ENCODE results near the gene ZNF93.
"Not testable (repeated sequence)": the region's sequence is repeated elsewhere in the genome, so short reads cannot be mapped to it uniquely, and the experiment has no call there.

The ZNF93 gene

GRCh38 chr19:19900729-19901444 is at the start of gene ZNF93:
Gene ZNF93, plus strand, starts transcription at chr19:19900946. Its CDS starts 143 bp downstream, at chr19:19901089.
- peak within 1 kb of the TSS; percentile 96 for H3K4me3 Mint-ChIP-seq
- peaks cover 66% of the 10 kb centered on the region for H3K36me3 Mint-ChIP-seq (ENCODE audit: low read depth)
- DNase-seq, result peak; percentile 88

GRCh38 chr19:19851740-19852139 is 49.0 kb upstream of the ZNF93 start:
- peaks cover 15% of the 10 kb centered on the region for H3K9me3 Mint-ChIP-seq
- not testable (repeated sequence) for DNase-seq, H3K4me3 Mint-ChIP-seq, H3K27ac Mint-ChIP-seq, H3K27me3 Mint-ChIP-seq
- H3K36me3 Mint-ChIP-seq (ENCODE audit: low read depth), result peaks cover 15% of the 10 kb centered on the region
- H3K4me1 Mint-ChIP-seq (ENCODE audit: low read depth), result peaks cover 10% of the 10 kb centered on the region

More at GRCh38 chr19:19900729-19901444, at the start of gene ZNF93:
- H3K27ac Mint-ChIP-seq, result peak within 1 kb of the TSS; percentile 93
- peaks cover 43% of the 10 kb centered on the region for H3K4me1 Mint-ChIP-seq (ENCODE audit: low read depth)
- H3K9me3 Mint-ChIP-seq, result peaks cover 37% of the 10 kb centered on the region
- no peaks in the 10 kb centered on the region for H3K27me3 Mint-ChIP-seq

GRCh38 chr19:19858751-19859150 is 42.0 kb upstream of the ZNF93 start:
- Mint-ChIP-seq H3K36me3 (ENCODE audit: low read depth) (peaks cover 41% of the 10 kb centered on the region), H3K9me3 (peaks cover 15% of the 10 kb centered on the region), H3K27me3 (peaks cover 7% of the 10 kb centered on the region), H3K4me1 (ENCODE audit: low read depth) (peaks cover 18% of the 10 kb centered on the region), H3K27ac (no peak overlapping the region), H3K4me3 (no peak overlapping the region)
- DNase-seq, result no peak

GRCh38 chr19:19860756-19861390 is 39.9 kb upstream of the ZNF93 start:
- H3K4me1 Mint-ChIP-seq (ENCODE audit: low read depth), result peaks cover 14% of the 10 kb centered on the region
- DNase-seq, result peak; percentile 55
- H3K4me3 Mint-ChIP-seq, result peak overlapping the region; percentile 81
- H3K9me3 Mint-ChIP-seq, result peaks cover 2% of the 10 kb centered on the region
- H3K27ac Mint-ChIP-seq, result peak overlapping the region; percentile 18
- H3K27me3 Mint-ChIP-seq, result peaks cover 7% of the 10 kb centered on the region
- H3K36me3 Mint-ChIP-seq (ENCODE audit: low read depth), result peaks cover 37% of the 10 kb centered on the region

GRCh38 chr19:19865750-19866610 is 34.8 kb upstream of the ZNF93 start, which contains the start of gene ZNF253:
Gene ZNF253, plus strand, starts transcription at chr19:19865882. Its CDS starts 115 bp downstream, at chr19:19865997.
- H3K4me1 Mint-ChIP-seq (ENCODE audit: low read depth), result peaks cover 29% of the 10 kb centered on the region
- peak within 1 kb of the TSS; percentile 100 for H3K4me3 Mint-ChIP-seq
- no peaks in the 10 kb centered on the region for H3K9me3 Mint-ChIP-seq
- peak within 1 kb of the TSS; percentile 99 for H3K27ac Mint-ChIP-seq
- peak; percentile 94 for DNase-seq
- H3K36me3 Mint-ChIP-seq (ENCODE audit: low read depth), result peaks cover 34% of the 10 kb centered on the region
- H3K27me3 Mint-ChIP-seq, result peaks cover under 1% of the 10 kb centered on the region

- H3K4me1 Mint-ChIP-seq (ENCODE audit: low read depth), result peaks cover 34% of the 10 kb centered on the region
- DNase-seq, result peak; percentile 64
- peaks cover 41% of the 10 kb centered on the region for H3K36me3 Mint-ChIP-seq (ENCODE audit: low read depth)
- peak overlapping the region; percentile 99 for H3K27ac Mint-ChIP-seq
- no peaks in the 10 kb centered on the region for H3K9me3 Mint-ChIP-seq
- no peaks in the 10 kb centered on the region for H3K27me3 Mint-ChIP-seq
- peak overlapping the region; percentile 100 for H3K4me3 Mint-ChIP-seq
These were observed 34.0 kb upstream of the ZNF93 start for GRCh38 chr19:19866611-19867248.

- H3K27ac Mint-ChIP-seq, H3K27me3 Mint-ChIP-seq, DNase-seq, H3K9me3 Mint-ChIP-seq, H3K4me3 Mint-ChIP-seq: not testable (repeated sequence)
- peaks cover 69% of the 10 kb centered on the region for H3K36me3 Mint-ChIP-seq (ENCODE audit: low read depth)
- peaks cover 51% of the 10 kb centered on the region for H3K4me1 Mint-ChIP-seq (ENCODE audit: low read depth)
These were observed 30.7 kb upstream of the ZNF93 start for GRCh38 chr19:19870086-19870485.

- no peaks in the 10 kb centered on the region for H3K27me3 Mint-ChIP-seq
- peaks cover 4% of the 10 kb centered on the region for H3K9me3 Mint-ChIP-seq
- H3K36me3 Mint-ChIP-seq (ENCODE audit: low read depth), result peaks cover 74% of the 10 kb centered on the region
- H3K4me3 Mint-ChIP-seq, result peak overlapping the region; percentile 39
- H3K4me1 Mint-ChIP-seq (ENCODE audit: low read depth), result peaks cover 57% of the 10 kb centered on the region
- DNase-seq, result no peak
- H3K27ac Mint-ChIP-seq, result peak overlapping the region; percentile 34
These were observed 28.8 kb upstream of the ZNF93 start for GRCh38 chr19:19871932-19872331.

- Mint-ChIP-seq H3K27me3 (no peaks in the 10 kb centered on the region), H3K27ac (no peak overlapping the region), H3K4me1 (ENCODE audit: low read depth) (peaks cover 49% of the 10 kb centered on the region), H3K36me3 (ENCODE audit: low read depth) (peaks cover 77% of the 10 kb centered on the region), H3K9me3 (peaks cover 8% of the 10 kb centered on the region), H3K4me3 (no peak overlapping the region)
- DNase-seq, result no peak
These were observed 27.4 kb upstream of the ZNF93 start for GRCh38 chr19:19873381-19873780.

GRCh38 chr19:19877724-19878123 is 23.0 kb upstream of the ZNF93 start:
- Mint-ChIP-seq H3K27ac (no peak overlapping the region), H3K27me3 (no peaks in the 10 kb centered on the region), H3K4me1 (ENCODE audit: low read depth) (peaks cover 24% of the 10 kb centered on the region), H3K36me3 (ENCODE audit: low read depth) (peaks cover 90% of the 10 kb centered on the region), H3K4me3 (no peak overlapping the region), H3K9me3 (peaks cover 12% of the 10 kb centered on the region)
- DNase-seq, result no peak

GRCh38 chr19:19884583-19884982 is 16.2 kb upstream of the ZNF93 start:
- no peak overlapping the region for H3K4me3 Mint-ChIP-seq
- peaks cover 86% of the 10 kb centered on the region for H3K36me3 Mint-ChIP-seq (ENCODE audit: low read depth)
- no peaks in the 10 kb centered on the region for H3K27me3 Mint-ChIP-seq
- H3K27ac Mint-ChIP-seq, result no peak overlapping the region
- H3K4me1 Mint-ChIP-seq (ENCODE audit: low read depth), result no peaks in the 10 kb centered on the region
- DNase-seq, result no peak
- H3K9me3 Mint-ChIP-seq, result peaks cover 28% of the 10 kb centered on the region

- not testable (repeated sequence) for H3K27me3 Mint-ChIP-seq; H3K4me3 Mint-ChIP-seq; DNase-seq; H3K27ac Mint-ChIP-seq; H3K4me1 Mint-ChIP-seq (ENCODE audit: low read depth)
- H3K9me3 Mint-ChIP-seq, result peaks cover 50% of the 10 kb centered on the region
- H3K36me3 Mint-ChIP-seq (ENCODE audit: low read depth), result peaks cover 77% of the 10 kb centered on the region
These were observed 8.4 kb upstream of the ZNF93 start for GRCh38 chr19:19892055-19892941.

GRCh38 chr19:19900139-19900728 is 512 bp upstream of the ZNF93 start:
- H3K27me3 Mint-ChIP-seq, result no peaks in the 10 kb centered on the region
- peak overlapping the region; percentile 93 for H3K27ac Mint-ChIP-seq
- peaks cover 66% of the 10 kb centered on the region for H3K36me3 Mint-ChIP-seq (ENCODE audit: low read depth)
- H3K4me3 Mint-ChIP-seq, result peak overlapping the region; percentile 96
- no peak for DNase-seq
- peaks cover 38% of the 10 kb centered on the region for H3K4me1 Mint-ChIP-seq (ENCODE audit: low read depth)
- peaks cover 44% of the 10 kb centered on the region for H3K9me3 Mint-ChIP-seq
